T1000 (cell line): ENCODE measurements around the gene SIRT3.

ENCODE experiments used
- DNase-seq: peaks from one replicate; lab custom pipeline; 2025; ENCODE audit warnings: mixed read lengths; lab: John Stamatoyannopoulos, UW

SIRT3 gene

DNA sequence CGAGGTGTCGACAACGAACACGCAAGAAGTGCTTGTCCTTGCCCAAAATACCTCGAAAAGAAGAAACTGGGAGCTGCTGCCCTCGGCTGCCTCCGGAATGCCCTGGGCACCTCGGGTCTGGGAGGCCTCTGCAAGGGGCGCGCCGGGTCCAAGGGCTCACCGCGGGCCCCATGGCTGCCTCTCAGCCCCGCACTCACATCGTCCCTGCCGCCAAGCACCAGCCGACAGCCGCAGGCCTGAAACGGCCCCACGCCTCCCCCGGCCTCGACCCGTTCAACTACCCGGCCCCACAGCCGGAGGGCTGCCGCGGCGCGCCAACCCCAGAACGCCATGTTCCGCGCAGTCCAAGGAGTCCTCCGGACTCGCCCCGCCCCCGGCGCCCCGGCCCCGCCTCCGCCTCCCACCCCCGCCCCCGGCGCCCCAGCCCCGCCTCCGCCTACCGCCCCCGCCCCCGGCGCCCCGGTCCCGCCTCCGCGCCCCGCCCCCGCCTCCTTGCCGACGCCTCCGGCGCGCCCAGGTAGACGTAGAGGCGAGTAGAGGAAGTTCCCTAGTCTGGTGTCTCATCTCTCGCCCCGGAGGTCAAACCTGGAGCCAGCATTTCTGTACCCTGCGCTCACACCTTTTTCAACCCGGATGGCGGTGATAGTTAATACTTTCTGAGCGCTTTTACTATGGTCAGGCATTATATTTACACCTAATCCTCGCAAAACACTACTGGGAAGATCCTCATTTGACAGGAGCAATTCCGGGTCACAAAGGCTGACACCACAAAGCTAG lies at the start of gene SIRT3:
Gene SIRT3, minus strand, starts transcription at position 346 of the 777 bp plus-strand sequence. Its CDS starts 14 bp downstream, at position 332.
- peak; percentile 53 for DNase-seq

GRCh38 chr11:285894-286220 lies 49.7 kb upstream of the SIRT3 start:
- no peak for DNase-seq

- DNase-seq = no peak
Observed at GRCh38 chr11:285021-285893, 49.1 kb upstream of the SIRT3 start.

GRCh38 chr11:284105-285020 lies 48.2 kb upstream of the SIRT3 start:
- no peak for DNase-seq

GRCh38 chr11:283405-284104 lies 47.4 kb upstream of the SIRT3 start:
- no peak for DNase-seq

DNA sequence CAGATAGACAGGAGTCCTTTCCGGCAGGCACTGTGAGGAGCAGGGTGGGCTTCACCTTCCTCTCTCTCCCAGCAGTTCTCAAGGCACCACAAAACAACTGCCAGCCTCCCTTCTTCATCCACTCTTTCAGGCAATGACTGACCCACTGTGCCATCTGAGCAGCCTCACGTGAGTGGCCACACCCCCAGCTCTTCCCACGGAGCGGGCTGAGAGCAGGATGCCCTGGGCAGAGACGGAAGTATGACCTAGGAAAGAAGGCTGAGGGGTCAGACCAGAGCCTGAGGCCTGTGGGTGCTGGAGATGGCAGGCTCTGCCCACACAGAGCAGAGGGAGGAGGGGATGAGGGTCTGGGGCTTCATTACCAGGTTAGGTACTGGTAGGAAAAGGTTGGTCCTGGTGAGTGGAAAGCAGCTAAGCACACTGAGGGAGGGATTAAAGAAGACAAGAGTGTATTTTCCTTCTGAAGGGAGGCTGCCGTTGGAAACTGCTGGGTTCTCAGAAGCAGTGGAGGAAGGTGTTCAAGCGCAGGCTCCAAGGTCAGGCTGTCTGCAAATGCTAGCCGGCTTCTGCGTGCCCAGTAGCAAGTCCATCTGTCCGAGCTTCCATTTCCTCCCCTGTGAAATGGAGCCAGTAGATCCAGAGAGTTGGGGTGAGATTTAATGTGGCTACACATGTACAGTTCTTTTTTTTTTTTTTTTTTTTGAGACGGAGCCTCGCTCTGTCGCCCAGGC lies 46.7 kb upstream of the SIRT3 start:
- DNase-seq = no peak

DNA sequence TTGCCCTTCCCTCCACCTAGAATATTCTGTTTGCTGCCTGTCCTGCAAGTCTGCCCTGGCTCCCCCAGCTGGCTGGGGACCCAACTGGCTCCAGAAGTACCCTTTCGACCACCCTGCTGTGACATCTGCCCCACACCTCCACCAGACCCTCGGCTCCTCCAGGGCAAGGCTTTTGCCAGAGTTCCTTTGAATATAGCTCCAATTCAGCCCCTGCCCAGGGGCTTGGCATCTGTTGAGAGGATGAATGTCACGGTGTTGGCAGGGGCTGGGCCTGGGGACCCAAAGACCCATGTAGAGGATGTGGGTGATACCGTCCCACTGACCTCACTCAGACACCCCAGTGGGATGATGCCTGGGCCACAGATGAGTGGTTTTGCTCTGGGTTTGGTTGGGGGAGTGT lies 46.0 kb upstream of the SIRT3 start:
- no peak for DNase-seq

DNA sequence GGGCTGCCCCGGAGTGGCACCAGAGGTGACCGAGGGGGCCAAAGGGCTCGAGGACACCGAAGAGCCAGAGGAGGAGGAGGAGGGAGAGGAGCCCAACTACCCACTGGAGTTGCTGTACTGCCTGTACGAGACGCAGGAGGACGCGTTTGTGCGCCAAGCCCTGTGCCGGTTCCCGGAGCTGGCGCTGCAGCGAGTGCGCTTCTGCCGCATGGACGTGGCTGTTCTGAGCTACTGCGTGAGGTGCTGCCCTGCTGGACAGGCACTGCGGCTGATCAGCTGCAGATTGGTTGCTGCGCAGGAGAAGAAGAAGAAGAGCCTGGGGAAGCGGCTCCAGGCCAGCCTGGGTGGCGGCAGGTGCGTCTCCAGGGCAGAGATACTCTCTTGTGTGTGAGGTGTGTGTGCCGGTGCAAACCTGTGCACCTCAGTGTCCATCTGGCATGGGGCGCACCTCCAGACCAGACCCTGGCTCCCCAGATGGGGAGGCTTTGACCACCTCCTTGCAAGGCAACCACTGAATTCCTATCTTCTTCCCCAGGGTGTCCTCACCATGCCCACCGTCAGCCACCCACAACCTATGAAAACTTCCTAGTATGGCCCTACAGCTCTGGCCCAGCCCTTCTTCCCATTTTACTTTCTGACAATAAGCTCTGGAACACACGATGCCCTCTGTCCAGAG lies 45.5 kb upstream of the SIRT3 start:
- no peak for DNase-seq

DNA sequence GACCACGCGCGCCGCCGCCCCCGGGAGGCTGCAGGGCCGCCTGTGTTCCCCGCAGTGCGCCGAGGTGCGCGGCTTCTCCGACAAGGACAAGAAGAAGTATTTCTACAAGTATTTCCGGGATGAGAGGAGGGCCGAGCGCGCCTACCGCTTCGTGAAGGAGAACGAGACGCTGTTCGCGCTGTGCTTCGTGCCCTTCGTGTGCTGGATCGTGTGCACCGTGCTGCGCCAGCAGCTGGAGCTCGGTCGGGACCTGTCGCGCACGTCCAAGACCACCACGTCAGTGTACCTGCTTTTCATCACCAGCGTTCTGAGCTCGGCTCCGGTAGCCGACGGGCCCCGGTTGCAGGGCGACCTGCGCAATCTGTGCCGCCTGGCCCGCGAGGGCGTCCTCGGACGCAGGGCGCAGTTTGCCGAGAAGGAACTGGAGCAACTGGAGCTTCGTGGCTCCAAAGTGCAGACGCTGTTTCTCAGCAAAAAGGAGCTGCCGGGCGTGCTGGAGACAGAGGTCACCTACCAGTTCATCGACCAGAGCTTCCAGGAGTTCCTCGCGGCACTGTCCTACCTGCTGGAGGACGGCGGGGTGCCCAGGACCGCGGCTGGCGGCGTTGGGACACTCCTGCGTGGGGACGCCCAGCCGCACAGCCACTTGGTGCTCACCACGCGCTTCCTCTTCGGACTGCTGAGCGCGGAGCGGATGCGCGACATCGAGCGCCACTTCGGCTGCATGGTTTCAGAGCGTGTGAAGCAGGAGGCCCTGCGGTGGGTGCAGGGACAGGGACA lies 44.8 kb upstream of the SIRT3 start:
- no peak for DNase-seq

DNA sequence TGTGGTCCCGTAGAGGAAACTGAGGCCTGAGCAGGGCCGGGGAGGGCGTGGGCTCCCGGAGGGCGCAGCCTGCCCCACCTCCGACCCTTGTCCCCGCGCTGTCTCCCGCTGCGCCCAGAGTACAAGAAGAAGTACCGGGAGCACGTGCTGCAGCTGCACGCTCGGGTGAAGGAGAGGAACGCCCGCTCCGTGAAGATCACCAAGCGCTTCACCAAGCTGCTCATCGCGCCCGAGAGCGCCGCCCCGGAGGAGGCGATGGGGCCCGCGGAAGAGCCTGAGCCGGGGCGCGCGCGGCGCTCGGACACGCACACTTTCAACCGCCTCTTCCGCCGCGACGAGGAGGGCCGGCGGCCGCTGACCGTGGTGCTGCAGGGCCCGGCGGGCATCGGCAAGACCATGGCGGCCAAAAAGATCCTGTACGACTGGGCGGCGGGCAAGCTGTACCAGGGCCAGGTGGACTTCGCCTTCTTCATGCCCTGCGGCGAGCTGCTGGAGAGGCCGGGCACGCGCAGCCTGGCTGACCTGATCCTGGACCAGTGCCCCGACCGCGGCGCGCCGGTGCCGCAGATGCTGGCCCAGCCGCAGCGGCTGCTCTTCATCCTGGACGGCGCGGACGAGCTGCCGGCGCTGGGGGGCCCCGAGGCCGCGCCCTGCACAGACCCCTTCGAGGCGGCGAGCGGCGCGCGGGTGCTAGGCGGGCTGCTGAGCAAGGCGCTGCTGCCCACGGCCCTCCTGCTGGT lies 44.0 kb upstream of the SIRT3 start:
- DNase-seq = no peak

DNA sequence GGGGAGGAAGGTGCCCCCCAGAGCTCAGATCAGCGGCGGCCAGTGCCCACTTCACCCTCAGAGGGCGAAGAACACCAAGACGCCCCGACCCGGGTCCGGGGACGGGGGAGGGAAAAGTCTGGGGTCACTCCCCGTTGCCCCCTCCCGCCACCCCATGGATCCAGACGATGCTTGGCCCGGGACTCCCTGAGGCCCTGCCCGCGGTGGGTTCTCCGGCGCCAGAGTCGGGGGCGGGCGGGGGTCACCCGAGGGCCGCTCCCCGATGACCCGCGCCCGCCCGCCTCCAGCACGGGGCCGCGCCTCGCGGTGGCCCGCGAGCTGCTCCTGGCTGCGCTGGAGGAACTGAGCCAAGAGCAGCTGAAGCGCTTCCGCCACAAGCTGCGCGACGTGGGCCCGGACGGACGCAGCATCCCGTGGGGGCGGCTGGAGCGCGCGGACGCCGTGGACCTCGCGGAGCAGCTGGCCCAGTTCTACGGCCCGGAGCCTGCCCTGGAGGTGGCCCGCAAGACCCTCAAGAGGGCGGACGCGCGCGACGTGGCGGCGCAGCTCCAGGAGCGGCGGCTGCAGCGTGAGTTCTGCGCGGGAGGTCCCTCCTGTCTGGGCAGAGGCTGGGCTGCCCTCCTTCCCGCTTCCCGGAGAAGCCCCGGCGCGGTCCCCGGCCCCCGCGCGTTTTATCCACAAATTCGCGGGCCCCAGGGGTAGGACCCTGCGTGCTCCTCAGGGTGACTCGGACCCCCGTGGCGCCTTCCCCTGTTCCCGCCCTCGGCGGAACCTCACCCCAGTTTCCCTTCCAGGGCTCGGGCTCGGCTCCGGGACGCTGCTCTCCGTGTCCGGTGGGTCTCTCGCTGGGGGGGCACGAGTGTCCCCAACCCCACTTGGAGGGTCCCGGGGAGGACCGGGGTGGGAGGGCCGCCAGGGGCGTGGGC lies 43.2 kb upstream of the SIRT3 start:
- no peak for DNase-seq

GRCh38 chr11:278001-278951 lies 42.1 kb upstream of the SIRT3 start, which contains the start of gene NLRP6:
Gene NLRP6 (plus strand): TSS chr11:278407. CDS start chr11:278570, 163 bp downstream.
- no peak for DNase-seq

- DNase-seq = no peak
Observed at GRCh38 chr11:276219-276618, 40.1 kb upstream of the SIRT3 start.

- DNase-seq = no peak
Observed at GRCh38 chr11:272931-273198, 36.7 kb upstream of the SIRT3 start.

GRCh38 chr11:272195-272930 lies 36.2 kb upstream of the SIRT3 start:
- DNase-seq = no peak

GRCh38 chr11:271319-271715 lies 35.2 kb upstream of the SIRT3 start:
- no peak for DNase-seq
